SK-N-SH treated with all-trans-retinoic acid at 6 μM for 48 hours (cell line): ENCODE data around the gene PDZD4.

Experiments used
- ATAC-seq: fragments of 200-7000 bp; cut with Tn5 transposase; 3 replicates; pipeline ENCODE4 v1.9.1; 2020; ENCODE audit warnings: mild to moderate bottlenecking, moderate library complexity
- ARNTL ChIP-seq: fragments of 450-650 bp; formaldehyde crosslinking; IDR thresholded peaks from 2 replicates; pipeline ENCODE4 v1.5.0; 2020; ENCODE audit warnings: low read depth, mild to moderate bottlenecking, moderate library complexity, borderline replicate concordance
- BACH2 ChIP-seq: fragments of 250-450 bp; sonication (Bioruptor Pico); IDR thresholded peaks from 2 replicates; pipeline ENCODE4 v1.9.0; 2021; ENCODE audit warnings: mild to moderate bottlenecking, borderline replicate concordance
- CSDC2 ChIP-seq: fragments of 250-450 bp; sonication (Bioruptor Pico); IDR thresholded peaks from 2 replicates; pipeline ENCODE4 v1.5.0; 2020; ENCODE audit warnings: mild to moderate bottlenecking, moderate library complexity
- ESRRG ChIP-seq: fragments of 250-450 bp; sonication (Bioruptor Pico); IDR thresholded peaks from 2 replicates; pipeline ENCODE4 v1.6.1; 2021; ENCODE audit warnings: mild to moderate bottlenecking
- GLIS3 ChIP-seq: fragments of 250-450 bp; sonication (Bioruptor Pico); IDR thresholded peaks from 2 replicates; pipeline ENCODE4 v1.5.0; 2020; ENCODE audit warnings: mild to moderate bottlenecking, moderate library complexity
- ISL1 ChIP-seq: fragments of 250-450 bp; sonication (Bioruptor Pico); IDR thresholded peaks from 2 replicates; pipeline ENCODE4 v2.1.2; 2022; ENCODE audit warnings: mild to moderate bottlenecking, moderate library complexity
- OSR1 ChIP-seq: fragments of 250-450 bp; sonication (Bioruptor Pico); IDR thresholded peaks from 2 replicates; pipeline ENCODE4 v1.8.0; 2022; ENCODE audit warnings: moderate library complexity, mild to moderate bottlenecking, inconsistent platforms
- PPARA ChIP-seq: fragments of 250-450 bp; sonication (Bioruptor Pico); IDR thresholded peaks from 2 replicates; pipeline ENCODE4 v1.5.0; 2020; ENCODE audit warnings: mild to moderate bottlenecking, borderline replicate concordance
- RARB ChIP-seq: fragments of 250-450 bp; sonication (Bioruptor Pico); IDR thresholded peaks from 2 replicates; pipeline ENCODE4 v1.8.0; 2021; ENCODE audit warnings: mild to moderate bottlenecking, moderate library complexity
- SNAI2 ChIP-seq: fragments of 250-450 bp; sonication (Bioruptor Pico); IDR thresholded peaks from 2 replicates; pipeline ENCODE4 v1.5.0; 2020; ENCODE audit warnings: mild to moderate bottlenecking, moderate library complexity
- TOX ChIP-seq: fragments of 250-450 bp; sonication (Bioruptor Pico); IDR thresholded peaks from 2 replicates; pipeline ENCODE4 v1.8.0; 2021; ENCODE audit warnings: mild to moderate bottlenecking, moderate library complexity, borderline replicate concordance
- ZC3H10 ChIP-seq: fragments of 250-450 bp; sonication (Bioruptor Pico); IDR thresholded peaks from 2 replicates; pipeline ENCODE4 v1.5.1; 2021; ENCODE audit warnings: mild to moderate bottlenecking, moderate library complexity
- ZFP3 ChIP-seq: fragments of 250-450 bp; sonication (Bioruptor Pico); IDR thresholded peaks from 2 replicates; pipeline ENCODE4 v1.5.0; 2020; ENCODE audit warnings: mild to moderate bottlenecking, moderate library complexity
- ZFP30 ChIP-seq: fragments of 450-650 bp; formaldehyde crosslinking; IDR thresholded peaks from 2 replicates; pipeline ENCODE4 v1.5.0; 2022; ENCODE audit warnings: mild to moderate bottlenecking, moderate library complexity
- ZNF565 ChIP-seq: fragments of 450-650 bp; formaldehyde crosslinking; conservative IDR thresholded peaks from 2 replicates; pipeline ENCODE4 v1.5.0; 2020; ENCODE audit warnings: low read depth, mild to moderate bottlenecking, moderate library complexity
- ZNF70 ChIP-seq: fragments of 450-650 bp; formaldehyde crosslinking; IDR thresholded peaks from 2 replicates; pipeline ENCODE4 v1.5.0; 2020; ENCODE audit warnings: mild to moderate bottlenecking, moderate library complexity
- ZNF8 ChIP-seq: fragments of 450-650 bp; formaldehyde crosslinking; IDR thresholded peaks from 2 replicates; pipeline ENCODE4 v1.5.0; 2020; ENCODE audit warnings: mild to moderate bottlenecking, moderate library complexity
- TF ChIP-seq, protein P1 (sequence below): fragments of 250-450 bp; sonication (Bioruptor Pico); IDR thresholded peaks from 2 replicates; pipeline ENCODE4 v1.8.0; 2020; ENCODE audit warnings: mild to moderate bottlenecking, moderate library complexity, borderline replicate concordance
- TF ChIP-seq, protein P2 (sequence below): fragments of 250-450 bp; sonication (Bioruptor Pico); IDR thresholded peaks from 2 replicates; pipeline ENCODE4 v1.5.1; 2020; ENCODE audit warnings: low read depth, mild to moderate bottlenecking, moderate library complexity
- TF ChIP-seq, protein P3 (sequence below): fragments of 250-450 bp; sonication (Bioruptor Pico); IDR thresholded peaks from 2 replicates; pipeline ENCODE4 v1.8.0; 2021; ENCODE audit warnings: low read depth, mild to moderate bottlenecking, moderate library complexity, borderline replicate concordance
- TF ChIP-seq, protein P4 (sequence below): fragments of 250-450 bp; sonication (Bioruptor Pico); IDR thresholded peaks from 2 replicates; pipeline ENCODE4 v1.5.0; 2020; ENCODE audit warnings: mild to moderate bottlenecking, moderate library complexity
- TF ChIP-seq, protein P5 (sequence below): fragments of 250-450 bp; sonication (Bioruptor Pico); IDR thresholded peaks from 2 replicates; pipeline ENCODE4 v1.5.1; 2021; ENCODE audit warnings: mild to moderate bottlenecking, moderate library complexity

Gene PDZD4

DNA sequence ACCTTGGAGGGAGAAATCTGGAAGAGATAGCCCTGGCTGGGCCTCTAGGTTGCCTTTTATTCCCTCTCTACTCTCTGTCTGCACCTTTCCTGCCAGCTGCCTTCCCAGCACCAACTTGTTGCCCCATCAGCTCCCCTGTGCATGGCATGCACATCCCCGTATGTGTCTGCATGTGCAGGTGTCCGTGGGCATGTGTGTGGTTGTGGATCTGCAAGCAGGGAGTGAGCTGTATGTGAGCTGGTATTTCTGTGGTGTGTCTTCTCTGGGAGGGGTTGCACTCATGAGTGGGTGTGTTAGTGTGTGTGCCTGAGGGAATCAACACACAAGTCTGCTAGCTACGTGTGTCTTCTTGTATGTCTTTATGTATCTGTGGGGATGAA lies 45.8 kb upstream of the PDZD4 start:
- ATAC-seq, result no peak
- TF ChIP-seq, protein P1, sequence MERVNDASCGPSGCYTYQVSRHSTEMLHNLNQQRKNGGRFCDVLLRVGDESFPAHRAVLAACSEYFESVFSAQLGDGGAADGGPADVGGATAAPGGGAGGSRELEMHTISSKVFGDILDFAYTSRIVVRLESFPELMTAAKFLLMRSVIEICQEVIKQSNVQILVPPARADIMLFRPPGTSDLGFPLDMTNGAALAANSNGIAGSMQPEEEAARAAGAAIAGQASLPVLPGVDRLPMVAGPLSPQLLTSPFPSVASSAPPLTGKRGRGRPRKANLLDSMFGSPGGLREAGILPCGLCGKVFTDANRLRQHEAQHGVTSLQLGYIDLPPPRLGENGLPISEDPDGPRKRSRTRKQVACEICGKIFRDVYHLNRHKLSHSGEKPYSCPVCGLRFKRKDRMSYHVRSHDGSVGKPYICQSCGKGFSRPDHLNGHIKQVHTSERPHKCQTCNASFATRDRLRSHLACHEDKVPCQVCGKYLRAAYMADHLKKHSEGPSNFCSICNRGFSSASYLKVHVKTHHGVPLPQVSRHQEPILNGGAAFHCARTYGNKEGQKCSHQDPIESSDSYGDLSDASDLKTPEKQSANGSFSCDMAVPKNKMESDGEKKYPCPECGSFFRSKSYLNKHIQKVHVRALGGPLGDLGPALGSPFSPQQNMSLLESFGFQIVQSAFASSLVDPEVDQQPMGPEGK, result no peak
- no peak for TF ChIP-seq TOX
- no peak for TF ChIP-seq ZFP30 (CRISPR knock-in tag)
- TF ChIP-seq ESRRG (CRISPR knock-in tag), result no peak
- TF ChIP-seq RARB (CRISPR knock-in tag), result no peak
- TF ChIP-seq, protein P2, sequence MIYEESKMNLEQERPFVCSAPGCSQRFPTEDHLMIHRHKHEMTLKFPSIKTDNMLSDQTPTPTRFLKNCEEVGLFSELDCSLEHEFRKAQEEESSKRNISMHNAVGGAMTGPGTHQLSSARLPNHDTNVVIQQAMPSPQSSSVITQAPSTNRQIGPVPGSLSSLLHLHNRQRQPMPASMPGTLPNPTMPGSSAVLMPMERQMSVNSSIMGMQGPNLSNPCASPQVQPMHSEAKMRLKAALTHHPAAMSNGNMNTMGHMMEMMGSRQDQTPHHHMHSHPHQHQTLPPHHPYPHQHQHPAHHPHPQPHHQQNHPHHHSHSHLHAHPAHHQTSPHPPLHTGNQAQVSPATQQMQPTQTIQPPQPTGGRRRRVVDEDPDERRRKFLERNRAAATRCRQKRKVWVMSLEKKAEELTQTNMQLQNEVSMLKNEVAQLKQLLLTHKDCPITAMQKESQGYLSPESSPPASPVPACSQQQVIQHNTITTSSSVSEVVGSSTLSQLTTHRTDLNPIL (CRISPR knock-in tag), result no peak
- TF ChIP-seq ZNF8, result no peak
- no peak for TF ChIP-seq BACH2
- TF ChIP-seq GLIS3 (CRISPR knock-in tag), result no peak
- TF ChIP-seq SNAI2, result no peak
- TF ChIP-seq ZNF565 (CRISPR knock-in tag), result no peak
- no peak for TF ChIP-seq OSR1
- TF ChIP-seq PPARA, result no peak
- no peak for TF ChIP-seq ZC3H10 (CRISPR knock-in tag)
- TF ChIP-seq ZNF70 (CRISPR knock-in tag), result no peak
- TF ChIP-seq, protein P3, sequence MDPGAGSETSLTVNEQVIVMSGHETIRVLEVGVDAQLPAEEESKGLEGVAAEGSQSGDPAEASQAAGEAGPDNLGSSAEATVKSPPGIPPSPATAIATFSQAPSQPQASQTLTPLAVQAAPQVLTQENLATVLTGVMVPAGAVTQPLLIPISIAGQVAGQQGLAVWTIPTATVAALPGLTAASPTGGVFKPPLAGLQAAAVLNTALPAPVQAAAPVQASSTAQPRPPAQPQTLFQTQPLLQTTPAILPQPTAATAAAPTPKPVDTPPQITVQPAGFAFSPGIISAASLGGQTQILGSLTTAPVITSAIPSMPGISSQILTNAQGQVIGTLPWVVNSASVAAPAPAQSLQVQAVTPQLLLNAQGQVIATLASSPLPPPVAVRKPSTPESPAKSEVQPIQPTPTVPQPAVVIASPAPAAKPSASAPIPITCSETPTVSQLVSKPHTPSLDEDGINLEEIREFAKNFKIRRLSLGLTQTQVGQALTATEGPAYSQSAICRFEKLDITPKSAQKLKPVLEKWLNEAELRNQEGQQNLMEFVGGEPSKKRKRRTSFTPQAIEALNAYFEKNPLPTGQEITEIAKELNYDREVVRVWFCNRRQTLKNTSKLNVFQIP (CRISPR knock-in tag), result no peak
- TF ChIP-seq ARNTL, result no peak
- TF ChIP-seq, all 23 proteins: peak for 0

DNA sequence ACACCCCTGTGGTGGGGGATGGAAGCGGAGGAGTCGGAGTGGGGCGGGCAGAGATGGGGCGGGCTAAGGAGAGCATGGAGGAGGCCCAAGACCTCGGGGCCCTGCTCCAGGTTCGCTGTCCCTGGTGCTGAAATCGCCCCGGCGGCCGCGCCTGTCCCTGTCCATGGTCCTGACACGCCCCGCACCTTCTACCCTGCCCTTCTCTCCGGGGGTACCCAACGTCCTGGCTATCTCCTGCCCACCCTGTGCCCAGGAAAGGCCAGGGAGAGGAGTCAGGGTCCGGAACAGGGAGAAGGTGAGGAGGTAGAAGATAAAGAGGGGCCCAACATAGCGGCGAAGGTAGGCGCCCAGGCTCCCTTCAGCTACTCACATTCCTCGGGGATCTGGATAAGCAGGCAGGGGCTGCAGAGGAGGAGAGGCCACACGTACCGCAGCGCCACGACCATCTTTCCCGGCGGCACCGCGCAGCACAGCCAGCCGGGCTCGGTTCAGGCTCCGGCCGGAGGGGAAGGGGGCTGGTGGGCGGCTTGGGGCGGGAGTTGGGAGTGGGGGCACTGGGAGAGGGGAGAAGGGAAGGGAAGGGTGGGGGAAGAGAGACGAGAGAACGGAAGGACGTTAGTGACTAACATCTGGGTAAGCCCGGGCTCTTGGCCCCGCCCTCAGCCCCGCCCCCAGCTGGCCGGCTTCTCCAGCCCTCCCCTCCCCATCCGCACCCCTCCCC lies 45.2 kb upstream of the PDZD4 start:
- TF ChIP-seq, protein P4, sequence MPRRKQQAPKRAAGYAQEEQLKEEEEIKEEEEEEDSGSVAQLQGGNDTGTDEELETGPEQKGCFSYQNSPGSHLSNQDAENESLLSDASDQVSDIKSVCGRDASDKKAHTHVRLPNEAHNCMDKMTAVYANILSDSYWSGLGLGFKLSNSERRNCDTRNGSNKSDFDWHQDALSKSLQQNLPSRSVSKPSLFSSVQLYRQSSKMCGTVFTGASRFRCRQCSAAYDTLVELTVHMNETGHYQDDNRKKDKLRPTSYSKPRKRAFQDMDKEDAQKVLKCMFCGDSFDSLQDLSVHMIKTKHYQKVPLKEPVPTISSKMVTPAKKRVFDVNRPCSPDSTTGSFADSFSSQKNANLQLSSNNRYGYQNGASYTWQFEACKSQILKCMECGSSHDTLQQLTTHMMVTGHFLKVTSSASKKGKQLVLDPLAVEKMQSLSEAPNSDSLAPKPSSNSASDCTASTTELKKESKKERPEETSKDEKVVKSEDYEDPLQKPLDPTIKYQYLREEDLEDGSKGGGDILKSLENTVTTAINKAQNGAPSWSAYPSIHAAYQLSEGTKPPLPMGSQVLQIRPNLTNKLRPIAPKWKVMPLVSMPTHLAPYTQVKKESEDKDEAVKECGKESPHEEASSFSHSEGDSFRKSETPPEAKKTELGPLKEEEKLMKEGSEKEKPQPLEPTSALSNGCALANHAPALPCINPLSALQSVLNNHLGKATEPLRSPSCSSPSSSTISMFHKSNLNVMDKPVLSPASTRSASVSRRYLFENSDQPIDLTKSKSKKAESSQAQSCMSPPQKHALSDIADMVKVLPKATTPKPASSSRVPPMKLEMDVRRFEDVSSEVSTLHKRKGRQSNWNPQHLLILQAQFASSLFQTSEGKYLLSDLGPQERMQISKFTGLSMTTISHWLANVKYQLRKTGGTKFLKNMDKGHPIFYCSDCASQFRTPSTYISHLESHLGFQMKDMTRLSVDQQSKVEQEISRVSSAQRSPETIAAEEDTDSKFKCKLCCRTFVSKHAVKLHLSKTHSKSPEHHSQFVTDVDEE (CRISPR knock-in tag), result peak; percentile 79
- TF ChIP-seq GLIS3 (CRISPR knock-in tag), result no peak
- TF ChIP-seq ZFP30 (CRISPR knock-in tag), result 0 out of 2 replicates have a peak, but pooled peaks have one; percentile 35
- TF ChIP-seq PPARA, result no peak
- peak; percentile 93 for TF ChIP-seq CSDC2 (CRISPR knock-in tag)
- TF ChIP-seq SNAI2, result peak; percentile 80; the same call in 1 of the 2 replicates
- TF ChIP-seq ZFP3 (CRISPR knock-in tag), result peak; percentile 86
- TF ChIP-seq, all 23 proteins: peak for 5
- peak; percentile 72 for ATAC-seq

DNA sequence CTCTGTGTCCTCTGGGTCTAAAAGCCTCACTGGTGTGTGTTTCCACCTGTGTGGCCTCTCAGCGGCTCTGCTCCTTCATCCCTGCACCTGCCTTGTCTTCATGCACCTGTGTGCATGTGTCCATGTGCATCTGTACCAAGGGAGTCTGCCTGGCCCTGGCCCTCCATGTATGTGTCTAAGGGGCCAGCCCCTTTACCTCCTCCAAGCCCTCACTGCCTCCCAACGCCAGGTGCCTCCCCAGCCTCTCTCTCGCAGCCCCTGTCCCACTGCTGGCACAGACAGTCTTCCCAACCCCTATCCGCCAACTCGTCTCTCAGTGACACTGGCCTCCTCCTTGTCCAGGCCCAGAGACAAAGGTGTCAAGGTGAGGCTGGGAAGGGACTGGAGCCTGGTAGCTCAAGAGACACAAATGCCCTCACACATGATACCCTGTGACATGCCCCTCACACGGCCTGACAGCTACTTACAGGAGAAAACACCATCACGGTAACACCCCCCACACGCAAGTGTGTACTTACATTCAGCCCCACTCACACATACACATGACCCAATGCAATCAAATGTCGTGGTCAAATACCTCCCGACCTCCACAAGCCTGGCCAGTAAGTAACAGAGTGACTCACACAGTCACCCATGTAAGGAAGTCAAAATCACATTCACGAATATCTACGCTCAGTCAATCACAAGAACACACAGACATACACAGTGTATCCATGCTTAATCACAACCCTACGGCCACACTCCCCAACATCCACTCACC lies 44.2 kb upstream of the PDZD4 start:
- no peak for ATAC-seq
- TF ChIP-seq SNAI2 (no peak), CSDC2 (CRISPR knock-in tag) (no peak), ESRRG (CRISPR knock-in tag) (no peak), ZNF565 (CRISPR knock-in tag) (no peak), ZFP30 (CRISPR knock-in tag) (no peak), ZFP3 (CRISPR knock-in tag) (no peak), RARB (CRISPR knock-in tag) (no peak), BACH2 (no peak), GLIS3 (CRISPR knock-in tag) (no peak), ISL1 (CRISPR knock-in tag) (no peak), ZNF70 (CRISPR knock-in tag) (no peak), OSR1 (no peak), TOX (no peak)
- TF ChIP-seq, protein P5, sequence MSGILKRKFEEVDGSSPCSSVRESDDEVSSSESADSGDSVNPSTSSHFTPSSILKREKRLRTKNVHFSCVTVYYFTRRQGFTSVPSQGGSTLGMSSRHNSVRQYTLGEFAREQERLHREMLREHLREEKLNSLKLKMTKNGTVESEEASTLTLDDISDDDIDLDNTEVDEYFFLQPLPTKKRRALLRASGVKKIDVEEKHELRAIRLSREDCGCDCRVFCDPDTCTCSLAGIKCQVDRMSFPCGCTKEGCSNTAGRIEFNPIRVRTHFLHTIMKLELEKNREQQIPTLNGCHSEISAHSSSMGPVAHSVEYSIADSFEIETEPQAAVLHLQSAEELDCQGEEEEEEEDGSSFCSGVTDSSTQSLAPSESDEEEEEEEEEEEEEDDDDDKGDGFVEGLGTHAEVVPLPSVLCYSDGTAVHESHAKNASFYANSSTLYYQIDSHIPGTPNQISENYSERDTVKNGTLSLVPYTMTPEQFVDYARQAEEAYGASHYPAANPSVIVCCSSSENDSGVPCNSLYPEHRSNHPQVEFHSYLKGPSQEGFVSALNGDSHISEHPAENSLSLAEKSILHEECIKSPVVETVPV (CRISPR knock-in tag), result no peak
- TF ChIP-seq, protein P1, result no peak
- TF ChIP-seq, protein P4 (CRISPR knock-in tag), result no peak
